H9 (cell line): ENCODE data around the gene ABCC2. TPM values are rescaled to one million over a fixed set of nuclear protein-coding genes. Genes with fewer than 3 reads are reported as not detected.
"Not testable (repeated sequence)": the region's sequence is repeated elsewhere in the genome, so short reads cannot be mapped to it uniquely, and the experiment has no call there.

ENCODE experiments used
- DNase-seq: peaks from one replicate; pipeline ENCODE4 v3.0.0-alpha.2; 2017
- H2AFZ ChIP-seq: one replicate; pipeline ENCODE4 v1.6.1; 2013; ENCODE audit warnings: mild to moderate bottlenecking, low read length, control low read depth, moderate library complexity
- H2AK5ac ChIP-seq: 2 replicates; pipeline ENCODE4 v1.6.1; 2013; ENCODE audit warnings: low read length, control low read depth, mixed read lengths; ENCODE audit not compliant: insufficient read length
- H2BK120ac ChIP-seq: one replicate; pipeline ENCODE4 v1.6.1; 2013; ENCODE audit warnings: low read depth, mild to moderate bottlenecking, low read length, control low read depth, inconsistent platforms; ENCODE audit not compliant: poor library complexity, severe bottlenecking
- H2BK12ac ChIP-seq: 2 replicates; pipeline ENCODE4 v1.6.1; 2013; ENCODE audit warnings: low read length, control low read depth, mixed read lengths, low read depth; ENCODE audit not compliant: insufficient read length
- H2BK15ac ChIP-seq: 2 replicates; pipeline ENCODE4 v1.6.1; 2013; ENCODE audit warnings: low read depth, low read length, control low read depth
- H2BK20ac ChIP-seq: one replicate; pipeline ENCODE4 v1.6.1; 2013; ENCODE audit warnings: low read depth, mild to moderate bottlenecking, low read length, control low read depth, inconsistent platforms; ENCODE audit not compliant: poor library complexity, severe bottlenecking
- H2BK5ac ChIP-seq: 2 replicates; pipeline ENCODE4 v1.6.1; 2013; ENCODE audit warnings: low read length, control low read depth, mixed read lengths; ENCODE audit not compliant: insufficient read length
- H3K14ac ChIP-seq: 2 replicates; pipeline ENCODE4 v1.6.1; 2013; ENCODE audit warnings: low read length, control low read depth; ENCODE audit not compliant: insufficient read depth
- H3K18ac ChIP-seq: 2 replicates; pipeline ENCODE4 v1.6.1; 2013; ENCODE audit warnings: low read depth, mild to moderate bottlenecking, mixed read lengths, low read length, control low read depth; ENCODE audit not compliant: insufficient read length
- H3K23ac ChIP-seq: 2 replicates; pipeline ENCODE4 v1.6.1; 2013; ENCODE audit warnings: low read length, control low read depth, mixed read lengths, low read depth; ENCODE audit not compliant: insufficient read length
- H3K23me2 ChIP-seq: 2 replicates; pipeline ENCODE4 v1.6.1; 2013; ENCODE audit warnings: low read depth, mild to moderate bottlenecking, mixed read lengths, low read length, control low read depth; ENCODE audit not compliant: insufficient read length, poor library complexity, severe bottlenecking
- H3K27ac ChIP-seq: 2 replicates; pipeline ENCODE4 v1.5.1; 2013; ENCODE audit warnings: low read length, control low read depth, mixed read lengths, low read depth; ENCODE audit not compliant: insufficient read length
- H3K27me3 ChIP-seq: 2 replicates; pipeline ENCODE4 v1.6.1; 2013; ENCODE audit warnings: low read length, control low read depth, inconsistent platforms; ENCODE audit not compliant: insufficient read depth
- H3K4ac ChIP-seq: 2 replicates; pipeline ENCODE4 v1.6.1; 2013; ENCODE audit warnings: low read depth, mild to moderate bottlenecking, control low read depth, inconsistent platforms, low read length, moderate library complexity
- H3K4me1 ChIP-seq: 2 replicates; pipeline ENCODE4 v1.6.1; 2013; ENCODE audit warnings: low read length, control low read depth, inconsistent platforms; ENCODE audit not compliant: insufficient read depth
- H3K4me2 ChIP-seq: 2 replicates; pipeline ENCODE4 v1.6.1; 2013; ENCODE audit warnings: low read length, control low read depth, mixed read lengths; ENCODE audit not compliant: insufficient read length, insufficient read depth
- H3K56ac ChIP-seq: 2 replicates; pipeline ENCODE4 v1.6.1; 2013; ENCODE audit warnings: low read depth, mild to moderate bottlenecking, mixed read lengths, low read length, control low read depth; ENCODE audit not compliant: insufficient read length
- H3K79me1 ChIP-seq: 2 replicates; pipeline ENCODE4 v1.6.1; 2013; ENCODE audit warnings: low read depth, mild to moderate bottlenecking, moderate library complexity, low read length, control low read depth, inconsistent platforms; ENCODE audit not compliant: insufficient read depth, poor library complexity, severe bottlenecking
- H3K79me2 ChIP-seq: 2 replicates; pipeline ENCODE4 v1.6.1; 2013; ENCODE audit warnings: low read length, control low read depth, inconsistent platforms; ENCODE audit not compliant: insufficient read depth
- H3K9ac ChIP-seq: 2 replicates; pipeline ENCODE4 v1.6.1; 2013; ENCODE audit warnings: low read length, control low read depth, mixed read lengths; ENCODE audit not compliant: insufficient read length; ENCODE audit errors: extremely low read depth
- H3K9me3 ChIP-seq: one replicate; pipeline ENCODE4 v1.6.1; 2013; ENCODE audit warnings: low read depth, low read length, inconsistent platforms; ENCODE audit not compliant: control insufficient read depth
- H3T11ph ChIP-seq: one replicate; pipeline ENCODE4 v1.6.1; 2013; ENCODE audit warnings: mild to moderate bottlenecking, low read length, control low read depth, inconsistent platforms
- H4K20me1 ChIP-seq: one replicate; pipeline ENCODE4 v1.6.1; 2013; ENCODE audit not compliant: control insufficient read depth, insufficient read length, insufficient read depth
- H4K5ac ChIP-seq: 2 replicates; pipeline ENCODE4 v1.6.1; 2013; ENCODE audit warnings: low read depth, mild to moderate bottlenecking, mixed read lengths, low read length, control low read depth; ENCODE audit not compliant: insufficient read length
- H4K8ac ChIP-seq: replicated peaks from 2 replicates; pipeline ENCODE4 v1.6.1; 2013; ENCODE audit warnings: low read length, control low read depth, mixed read lengths, low read depth; ENCODE audit not compliant: insufficient read length
- H4K91ac ChIP-seq: 2 replicates; pipeline ENCODE4 v1.6.1; 2013; ENCODE audit warnings: low read depth, mild to moderate bottlenecking, moderate library complexity, mixed read lengths, low read length, control low read depth; ENCODE audit not compliant: insufficient read length
- H3K27ac Mint-ChIP-seq, 3 experiments: 2 replicates in 2 of 3; 3 replicates in 1 of 3; pipeline ENCODE4 v1.8.0; 2020 to 2021; ENCODE audit warnings: mixed read lengths in 3 of 3, mild to moderate bottlenecking in 1 of 3, moderate library complexity in 1 of 3
- H3K27me3 Mint-ChIP-seq: 2 replicates; pipeline ENCODE4 v1.8.0; 2021; ENCODE audit warnings: low read depth, mild to moderate bottlenecking, moderate library complexity, mixed read lengths
- H3K36me3 Mint-ChIP-seq, 3 experiments: 2 replicates in 2 of 3; 3 replicates in 1 of 3; pipeline ENCODE4 v1.8.0; 2020 to 2021; ENCODE audit warnings: low read depth in 3 of 3, mixed read lengths in 3 of 3; ENCODE audit not compliant: insufficient read depth in 1 of 3
- H3K4me1 Mint-ChIP-seq, 2 experiments: 2 replicates each; pipeline ENCODE4 v1.8.0; 2020; ENCODE audit warnings: mixed read lengths in 2 of 2
- H3K4me3 Mint-ChIP-seq, 2 experiments: 2 replicates in 1 of 2; 3 replicates in 1 of 2; pipeline ENCODE4 v1.8.0; 2020 to 2021; ENCODE audit warnings: mild to moderate bottlenecking in 2 of 2, mixed read lengths in 2 of 2, moderate library complexity in 1 of 2
- H3K9me3 Mint-ChIP-seq, 2 experiments: 2 replicates in 1 of 2; 3 replicates in 1 of 2; pipeline ENCODE4 v1.8.0; 2020; ENCODE audit warnings: mild to moderate bottlenecking in 2 of 2, mixed read lengths in 2 of 2, moderate library complexity in 1 of 2
- WGBS: extraction: QIAGEN DNeasy Blood & Tissue Kit; methylation state at CpG from one replicate; pipeline ENCODE4 v1.1.7; 2013; ENCODE audit warnings: missing lambda C conversion rate, low lambda C conversion rate, mixed read lengths; ENCODE audit not compliant: insufficient read length; ENCODE audit errors: extremely low coverage; 5-methylcytosine and 5-hydroxymethylcytosine counted together
- total RNA-seq: library from RNA; stranded (reverse); gene quantifications from 2 replicates; pipeline ENCODE4 v1.2.1, GENCODE V29; 2021
- TF ChIP-seq, protein P1 (sequence below): fragments of 200-600 bp; sonication (generic); conservative IDR thresholded peaks from 3 replicates; pipeline ENCODE4 v1.8.0; 2021; ENCODE audit warnings: antibody characterized with exemption, mild to moderate bottlenecking

Gene ABCC2
- total RNA-seq, 1 experiment from 2014 or later, result 0.68 TPM

- Mint-ChIP-seq H3K4me1 (no peaks in the 10 kb centered on the region), H3K27me3 (peaks cover 7% of the 10 kb centered on the region), H3K36me3 (peaks cover 0 to 5% (median 5%) of the 10 kb centered on the region in 3 experiments; a peak in 5 of 7 replicates), H3K9me3 (peaks cover 11% of the 10 kb centered on the region in 2 experiments), H3K27ac (no peak overlapping the region), H3K4me3 (no peak overlapping the region)
- Histone ChIP-seq H2BK5ac (no peak overlapping the region), H3K14ac (no peak overlapping the region), H3K4ac (no peak overlapping the region), H2BK20ac (no peak overlapping the region), H4K8ac (no peak overlapping the region), H3K56ac (no peak overlapping the region), H3K4me1 (no peaks in the 10 kb centered on the region), H2AK5ac (no peak overlapping the region), H2AFZ (no peak overlapping the region), H4K5ac (no peak overlapping the region), H4K20me1 (no peaks in the 10 kb centered on the region), H3K23me2 (no peaks in the 10 kb centered on the region), H3K27me3 (no peaks in the 10 kb centered on the region), H2BK120ac (no peak overlapping the region), H3K23ac (no peak overlapping the region), H3T11ph (no peak overlapping the region), H3K18ac (no peak overlapping the region), H3K79me2 (no peaks in the 10 kb centered on the region), H2BK12ac (no peak overlapping the region), H3K27ac (no peak overlapping the region), H4K91ac (no peak overlapping the region), H3K79me1 (no peaks in the 10 kb centered on the region), H3K9me3 (no peaks in the 10 kb centered on the region), H2BK15ac (no peak overlapping the region), H3K4me2 (no peak overlapping the region), H3K9ac (no peak overlapping the region)
- TF ChIP-seq, protein P1, sequence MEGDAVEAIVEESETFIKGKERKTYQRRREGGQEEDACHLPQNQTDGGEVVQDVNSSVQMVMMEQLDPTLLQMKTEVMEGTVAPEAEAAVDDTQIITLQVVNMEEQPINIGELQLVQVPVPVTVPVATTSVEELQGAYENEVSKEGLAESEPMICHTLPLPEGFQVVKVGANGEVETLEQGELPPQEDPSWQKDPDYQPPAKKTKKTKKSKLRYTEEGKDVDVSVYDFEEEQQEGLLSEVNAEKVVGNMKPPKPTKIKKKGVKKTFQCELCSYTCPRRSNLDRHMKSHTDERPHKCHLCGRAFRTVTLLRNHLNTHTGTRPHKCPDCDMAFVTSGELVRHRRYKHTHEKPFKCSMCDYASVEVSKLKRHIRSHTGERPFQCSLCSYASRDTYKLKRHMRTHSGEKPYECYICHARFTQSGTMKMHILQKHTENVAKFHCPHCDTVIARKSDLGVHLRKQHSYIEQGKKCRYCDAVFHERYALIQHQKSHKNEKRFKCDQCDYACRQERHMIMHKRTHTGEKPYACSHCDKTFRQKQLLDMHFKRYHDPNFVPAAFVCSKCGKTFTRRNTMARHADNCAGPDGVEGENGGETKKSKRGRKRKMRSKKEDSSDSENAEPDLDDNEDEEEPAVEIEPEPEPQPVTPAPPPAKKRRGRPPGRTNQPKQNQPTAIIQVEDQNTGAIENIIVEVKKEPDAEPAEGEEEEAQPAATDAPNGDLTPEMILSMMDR, result no peak
- WGBS, result no CpG with 5 or more reads among the region's 2 CpGs
- no peak for DNase-seq
Observed at GRCh38 chr10:99836711-99837110, 54.3 kb downstream of the ABCC2 start.

- H3K27me3 ChIP-seq, H3K36me3 Mint-ChIP-seq, H2AFZ ChIP-seq, H3K9ac ChIP-seq, H4K8ac ChIP-seq, H2BK5ac ChIP-seq, H3K23ac ChIP-seq, DNase-seq, H3K27me3 Mint-ChIP-seq, H3T11ph ChIP-seq, H2BK120ac ChIP-seq, H2BK15ac ChIP-seq, H3K79me1 ChIP-seq, H3K27ac Mint-ChIP-seq, H2AK5ac ChIP-seq, H3K79me2 ChIP-seq, H3K4me2 ChIP-seq, H2BK20ac ChIP-seq, H3K18ac ChIP-seq, H4K5ac ChIP-seq, H4K20me1 ChIP-seq, H3K27ac ChIP-seq, H3K4me3 Mint-ChIP-seq, H2BK12ac ChIP-seq, H3K4ac ChIP-seq, H3K9me3 ChIP-seq, H3K4me1 ChIP-seq, H4K91ac ChIP-seq, H3K23me2 ChIP-seq, H3K56ac ChIP-seq, H3K14ac ChIP-seq: not testable (repeated sequence)
- Mint-ChIP-seq H3K4me1 (peaks cover 8 to 15% of the 10 kb centered on the region in 2 experiments), H3K9me3 (peaks cover 11% of the 10 kb centered on the region in 2 experiments)
- WGBS, result no CpG with 5 or more reads among the region's 2 CpGs
Observed at GRCh38 chr10:99840859-99841258, 58.4 kb downstream of the ABCC2 start.
